Middle frontal gyrus (tissue), 1 donor: Measurements from ENCODE around the gene ACER3.

Source experiments
- DNase-seq: peaks from one replicate; pipeline ENCODE4 v3.0.0-alpha.2; 2015; ENCODE audit warnings: low spot score; ENCODE audit errors: extremely low spot score

Gene ACER3

GRCh38 chr11:77074205-77074604, 213.5 kb downstream of the ACER3 start:
- no peak for DNase-seq

- DNase-seq, result no peak
Measured at GRCh38 chr11:77074626-77075221, 214.0 kb downstream of the ACER3 start.

- DNase-seq, result no peak
Measured at GRCh38 chr11:77075425-77075905, 214.7 kb downstream of the ACER3 start.
